Glomerular endothelial cell (primary cell): ENCODE measurements around the gene TOP2A. TPM values are rescaled to one million over a fixed set of nuclear protein-coding genes. Genes with fewer than 3 reads are reported as not detected.

Experiments
- DNase-seq: peaks from one replicate; pipeline ENCODE4 v3.0.0-alpha.2; 2011; ENCODE audit warnings: low read depth, low spot score; ENCODE audit errors: extremely low read depth
- total RNA-seq: library from RNA; depleted of rRNA; stranded (reverse); fragments of >200 nt; gene quantifications from 2 replicates; pipeline ENCODE4 v1.2.3, GENCODE V29; 2015

Gene TOP2A, protein sequence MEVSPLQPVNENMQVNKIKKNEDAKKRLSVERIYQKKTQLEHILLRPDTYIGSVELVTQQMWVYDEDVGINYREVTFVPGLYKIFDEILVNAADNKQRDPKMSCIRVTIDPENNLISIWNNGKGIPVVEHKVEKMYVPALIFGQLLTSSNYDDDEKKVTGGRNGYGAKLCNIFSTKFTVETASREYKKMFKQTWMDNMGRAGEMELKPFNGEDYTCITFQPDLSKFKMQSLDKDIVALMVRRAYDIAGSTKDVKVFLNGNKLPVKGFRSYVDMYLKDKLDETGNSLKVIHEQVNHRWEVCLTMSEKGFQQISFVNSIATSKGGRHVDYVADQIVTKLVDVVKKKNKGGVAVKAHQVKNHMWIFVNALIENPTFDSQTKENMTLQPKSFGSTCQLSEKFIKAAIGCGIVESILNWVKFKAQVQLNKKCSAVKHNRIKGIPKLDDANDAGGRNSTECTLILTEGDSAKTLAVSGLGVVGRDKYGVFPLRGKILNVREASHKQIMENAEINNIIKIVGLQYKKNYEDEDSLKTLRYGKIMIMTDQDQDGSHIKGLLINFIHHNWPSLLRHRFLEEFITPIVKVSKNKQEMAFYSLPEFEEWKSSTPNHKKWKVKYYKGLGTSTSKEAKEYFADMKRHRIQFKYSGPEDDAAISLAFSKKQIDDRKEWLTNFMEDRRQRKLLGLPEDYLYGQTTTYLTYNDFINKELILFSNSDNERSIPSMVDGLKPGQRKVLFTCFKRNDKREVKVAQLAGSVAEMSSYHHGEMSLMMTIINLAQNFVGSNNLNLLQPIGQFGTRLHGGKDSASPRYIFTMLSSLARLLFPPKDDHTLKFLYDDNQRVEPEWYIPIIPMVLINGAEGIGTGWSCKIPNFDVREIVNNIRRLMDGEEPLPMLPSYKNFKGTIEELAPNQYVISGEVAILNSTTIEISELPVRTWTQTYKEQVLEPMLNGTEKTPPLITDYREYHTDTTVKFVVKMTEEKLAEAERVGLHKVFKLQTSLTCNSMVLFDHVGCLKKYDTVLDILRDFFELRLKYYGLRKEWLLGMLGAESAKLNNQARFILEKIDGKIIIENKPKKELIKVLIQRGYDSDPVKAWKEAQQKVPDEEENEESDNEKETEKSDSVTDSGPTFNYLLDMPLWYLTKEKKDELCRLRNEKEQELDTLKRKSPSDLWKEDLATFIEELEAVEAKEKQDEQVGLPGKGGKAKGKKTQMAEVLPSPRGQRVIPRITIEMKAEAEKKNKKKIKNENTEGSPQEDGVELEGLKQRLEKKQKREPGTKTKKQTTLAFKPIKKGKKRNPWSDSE (N-terminal part only)
- total RNA-seq: 23.8 and 26.8 TPM in 2 replicates

DNA sequence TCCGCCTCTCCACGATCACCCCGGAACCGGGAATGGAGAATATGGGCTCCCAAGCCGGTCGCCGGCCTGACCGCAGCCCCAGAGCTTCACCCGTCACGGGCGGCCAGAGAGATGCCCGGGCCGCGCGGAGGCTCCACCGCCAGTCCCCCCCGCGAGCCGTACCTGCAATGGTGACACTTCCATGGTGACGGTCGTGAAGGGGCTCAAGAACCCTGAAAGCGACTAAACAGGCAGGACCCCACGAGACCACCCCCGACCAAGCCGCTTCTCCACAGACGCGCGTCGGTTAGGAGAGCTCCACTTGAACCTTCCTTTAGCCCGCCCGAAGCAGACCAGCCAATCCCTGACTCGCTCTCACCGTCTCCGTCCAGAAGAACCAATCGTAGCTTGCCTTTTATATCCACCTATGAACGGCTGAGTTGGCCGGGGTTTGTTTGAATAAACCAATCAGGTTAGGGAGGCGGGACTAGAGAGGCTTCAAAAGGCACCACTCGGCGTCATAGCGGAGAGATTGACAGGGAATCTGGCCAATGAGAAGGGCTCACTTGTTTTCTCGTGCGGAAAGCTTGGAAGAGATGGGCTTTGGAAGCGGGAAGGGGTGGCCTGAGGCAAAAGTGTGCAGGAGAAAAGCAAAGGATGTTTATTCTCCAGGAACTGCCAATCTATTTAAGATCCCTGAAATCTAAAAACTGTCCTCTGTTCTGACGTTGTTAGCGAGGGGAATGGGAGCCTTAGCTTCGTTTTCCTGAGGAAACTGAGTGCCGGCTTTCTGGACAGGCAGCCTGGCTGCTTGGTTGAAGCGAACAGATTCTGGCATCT, at the start of gene TOP2A:
Gene TOP2A, minus strand, starts transcription at position 288 of the 819 bp plus-strand sequence. Its CDS starts 105 bp downstream, at position 183.
- DNase-seq: peak; percentile 100

DNA sequence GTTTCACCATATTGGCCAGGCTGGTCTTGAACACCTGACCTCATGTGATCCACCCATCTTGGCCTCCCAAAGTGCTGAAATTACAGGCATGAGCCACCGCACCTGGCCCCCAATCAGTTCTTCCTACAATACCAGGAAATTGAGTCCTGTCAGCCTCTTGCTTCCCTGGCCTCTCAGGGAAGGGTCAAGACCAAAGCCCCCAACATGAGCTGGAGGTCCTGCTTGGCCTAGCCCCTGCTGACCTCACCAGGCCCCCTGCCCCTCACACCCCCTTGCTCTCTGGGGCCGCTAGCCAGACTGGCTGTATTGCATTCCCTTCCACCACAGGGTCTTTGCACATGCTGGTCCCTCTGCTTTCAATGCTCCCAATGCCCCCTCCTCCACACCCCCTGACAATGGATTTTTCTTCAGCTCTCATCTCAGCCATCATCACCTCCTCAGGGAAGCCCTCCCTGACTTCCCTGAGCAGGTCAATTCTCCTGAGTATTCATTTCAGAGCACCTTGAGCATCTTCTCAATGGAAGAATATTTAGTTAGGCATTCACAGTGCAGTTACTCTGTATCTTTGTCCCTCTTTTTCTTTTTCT, 49.7 kb upstream of the TOP2A start:
- no peak for DNase-seq

DNA sequence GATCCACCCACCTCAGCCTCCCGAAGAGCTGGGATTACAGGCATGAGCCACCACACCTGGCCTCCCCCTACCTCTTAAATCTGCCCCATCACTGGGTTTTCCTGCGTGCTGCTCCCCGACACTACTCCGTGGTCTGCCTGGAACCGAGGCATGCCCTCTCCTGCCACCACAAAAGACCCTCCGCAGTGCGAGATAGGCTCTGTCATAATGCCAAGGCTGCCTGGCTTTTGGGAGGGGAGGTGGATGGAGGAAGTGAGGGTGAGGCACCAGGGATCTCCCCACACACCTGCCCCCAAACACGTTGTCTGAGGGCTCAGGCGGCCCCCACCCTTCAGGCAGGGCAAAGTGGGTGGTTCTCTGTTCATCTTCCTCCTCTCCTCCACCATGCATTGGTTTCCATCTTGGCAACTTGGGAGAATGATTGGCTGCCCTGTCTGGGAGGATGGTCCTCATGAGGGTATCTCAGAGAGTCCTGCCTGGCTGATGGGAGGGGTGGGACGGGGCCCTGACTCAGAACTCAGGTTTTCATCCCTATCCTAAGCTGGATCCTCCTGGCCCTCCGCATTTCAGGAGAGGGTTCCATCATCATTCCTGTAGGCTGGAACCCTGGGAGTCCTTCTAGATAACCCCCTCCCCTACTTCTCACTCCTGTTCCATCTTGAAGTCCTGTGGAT, 48.7 kb upstream of the TOP2A start:
- no peak for DNase-seq

DNA sequence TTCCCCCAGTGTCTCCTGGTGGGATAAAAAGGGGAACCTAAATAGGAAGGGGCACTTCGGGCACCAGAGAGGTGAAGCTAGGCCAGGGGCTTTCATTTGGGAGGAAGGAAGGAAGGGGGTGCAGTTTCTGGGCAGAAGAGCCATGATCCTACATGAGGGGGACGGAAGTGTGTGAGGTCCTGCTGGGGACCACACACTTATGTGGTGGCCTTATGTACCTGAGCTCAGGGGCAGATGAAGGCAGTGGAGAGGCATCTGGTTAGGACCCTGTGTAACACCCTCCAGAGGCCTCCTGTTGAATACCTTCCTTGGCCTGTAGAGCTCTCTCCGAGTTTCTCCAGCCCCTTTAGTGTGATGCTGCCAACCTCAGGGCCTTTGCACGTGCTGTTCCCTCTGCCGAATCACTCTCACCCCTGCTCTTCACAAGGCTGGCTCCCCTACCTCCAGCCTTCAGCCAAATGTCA, 46.7 kb upstream of the TOP2A start:
- DNase-seq: no peak

DNA sequence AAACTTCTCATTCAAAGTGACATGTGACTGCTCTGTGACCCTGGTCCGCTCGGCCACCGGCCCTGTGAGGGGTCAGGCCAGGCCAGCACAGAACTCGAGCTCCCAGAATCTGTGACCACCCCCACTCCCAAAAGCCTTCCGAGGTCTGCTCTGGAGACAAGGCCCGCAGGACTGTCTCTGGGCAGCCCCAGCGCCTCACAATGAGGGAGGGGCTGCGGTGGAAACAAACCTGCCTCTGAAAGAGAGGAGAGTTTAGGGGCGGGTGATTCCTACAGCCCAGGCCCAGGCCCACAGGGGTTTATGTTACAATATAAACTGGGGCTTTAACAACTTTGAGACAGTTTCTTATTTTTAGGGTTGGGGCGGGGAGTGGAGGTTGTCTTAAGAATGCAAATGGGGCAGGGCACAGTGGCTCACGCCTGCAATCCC, 45.4 kb upstream of the TOP2A start:
- DNase-seq: no peak

DNA sequence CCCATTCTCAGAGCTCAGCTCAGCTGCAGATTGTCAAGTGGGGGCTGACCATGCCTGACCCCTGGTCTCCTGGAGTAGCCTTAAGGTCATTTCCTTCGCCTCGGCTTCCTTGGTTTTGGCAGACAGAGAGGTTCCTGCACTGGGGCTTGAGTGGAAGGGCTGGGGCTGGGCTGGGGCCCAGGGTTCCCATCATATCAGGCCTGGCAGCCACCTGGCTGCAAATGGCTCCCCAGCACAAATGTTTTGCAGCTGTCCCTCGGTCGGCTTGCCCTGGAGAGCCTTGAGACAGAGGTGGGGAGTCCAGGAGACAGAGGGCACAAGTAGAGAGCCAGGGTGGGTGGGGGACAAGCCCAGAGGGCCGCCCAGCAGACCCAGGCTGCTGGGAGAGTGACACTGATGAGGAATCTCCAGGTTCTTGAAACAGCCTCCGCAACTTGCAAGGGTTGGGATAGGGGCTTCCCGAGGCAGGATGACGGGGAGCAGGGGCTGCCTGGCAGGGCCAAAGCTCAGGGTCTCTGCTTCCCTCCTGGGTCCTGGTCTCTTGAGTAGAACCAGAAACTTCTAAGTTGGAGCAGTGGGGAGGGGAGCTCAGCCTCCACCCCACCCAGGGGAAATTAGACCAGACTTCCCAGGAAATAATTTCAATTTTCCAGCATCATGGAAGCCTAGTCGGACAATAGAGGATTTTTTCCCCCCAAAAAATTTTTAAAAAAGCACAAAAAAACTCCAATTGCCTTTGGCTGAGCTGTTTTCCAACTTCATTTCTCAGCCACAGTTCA, 44.8 kb upstream of the TOP2A start:
- DNase-seq: no peak

DNA sequence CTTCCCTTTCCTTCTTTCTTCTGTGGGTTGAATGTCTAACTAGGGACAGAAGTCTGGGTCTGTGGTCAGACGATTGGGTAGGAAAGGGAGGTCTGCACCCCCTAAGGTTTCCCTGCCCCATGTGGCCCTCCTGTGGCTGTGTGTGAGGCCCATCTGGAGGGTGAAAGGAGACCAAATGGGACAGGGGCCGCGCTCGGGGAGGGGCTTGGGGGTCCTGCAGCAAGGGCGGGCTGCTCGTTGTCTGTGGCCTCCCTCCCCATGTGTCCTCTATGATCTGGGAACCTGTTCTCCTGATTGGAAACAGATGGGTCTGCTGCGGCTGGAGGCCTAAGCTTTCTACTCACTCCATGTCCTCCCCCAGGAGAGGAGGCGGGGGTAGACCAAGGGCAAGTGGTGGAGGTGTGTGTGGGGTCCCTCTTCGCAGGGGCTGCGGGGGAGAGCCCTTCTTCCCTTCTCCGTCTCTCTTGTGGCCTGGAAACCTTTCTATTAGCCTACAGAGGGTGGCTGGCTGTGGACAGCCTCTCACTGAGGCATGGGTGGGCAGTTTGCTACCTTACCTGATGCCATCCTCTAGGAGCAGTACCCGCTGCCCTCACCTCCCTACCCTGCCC, 44.1 kb upstream of the TOP2A start:
- no peak for DNase-seq

DNA sequence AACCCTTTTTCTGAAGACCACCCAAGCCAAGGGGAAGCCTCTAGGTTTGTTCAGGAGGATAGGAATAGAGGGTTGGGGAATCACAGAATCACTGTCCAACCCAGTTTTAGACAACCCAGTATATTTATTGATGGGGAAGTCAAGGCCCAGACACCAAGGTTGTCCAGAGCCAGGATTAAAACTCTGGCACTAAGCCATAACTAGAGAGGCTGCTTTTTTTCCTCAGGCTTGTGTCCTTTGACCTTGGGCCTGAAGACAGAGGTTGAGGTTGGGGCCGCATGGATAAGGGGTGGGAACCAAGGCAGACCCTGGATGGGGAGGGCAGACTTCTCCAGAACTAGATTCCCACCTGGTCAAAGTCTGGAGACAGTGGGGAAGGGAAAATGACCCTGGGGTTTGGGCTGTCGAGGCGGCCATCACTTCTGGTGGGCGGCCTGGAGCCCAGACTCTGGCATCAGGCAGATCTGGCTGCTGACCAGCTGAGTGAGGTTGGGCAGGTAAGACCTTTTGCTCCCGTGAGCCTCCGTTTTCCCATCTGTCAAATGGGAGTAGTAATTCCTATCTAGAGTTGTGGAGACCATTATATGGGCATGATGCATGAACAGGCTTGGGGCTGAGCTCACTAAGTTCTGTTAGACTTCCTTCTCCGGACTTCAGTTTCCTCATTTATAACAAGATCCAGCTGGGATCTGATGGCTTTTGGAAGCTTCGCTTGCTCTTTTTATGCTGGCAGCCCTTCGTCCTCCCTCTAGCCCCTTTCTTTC, 43.5 kb upstream of the TOP2A start:
- DNase-seq: no peak

DNA sequence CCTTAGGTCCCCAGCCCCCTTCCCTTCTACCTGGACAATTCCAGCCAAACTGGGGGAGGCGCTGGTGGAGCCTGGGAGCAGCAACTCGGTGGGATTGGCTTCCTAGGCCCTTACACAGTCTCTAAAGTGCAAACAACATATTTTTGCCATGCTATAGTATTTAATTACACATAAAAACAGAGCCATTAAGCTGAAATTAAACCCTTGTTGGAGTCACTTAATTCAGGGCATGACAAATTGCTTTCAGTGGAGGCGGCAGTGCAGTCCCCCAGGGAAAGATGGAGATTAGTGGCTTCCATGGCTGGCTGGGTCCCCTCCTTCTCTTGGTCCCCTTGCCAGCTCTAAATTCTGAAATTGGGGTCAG, 42.9 kb upstream of the TOP2A start:
- DNase-seq: no peak

DNA sequence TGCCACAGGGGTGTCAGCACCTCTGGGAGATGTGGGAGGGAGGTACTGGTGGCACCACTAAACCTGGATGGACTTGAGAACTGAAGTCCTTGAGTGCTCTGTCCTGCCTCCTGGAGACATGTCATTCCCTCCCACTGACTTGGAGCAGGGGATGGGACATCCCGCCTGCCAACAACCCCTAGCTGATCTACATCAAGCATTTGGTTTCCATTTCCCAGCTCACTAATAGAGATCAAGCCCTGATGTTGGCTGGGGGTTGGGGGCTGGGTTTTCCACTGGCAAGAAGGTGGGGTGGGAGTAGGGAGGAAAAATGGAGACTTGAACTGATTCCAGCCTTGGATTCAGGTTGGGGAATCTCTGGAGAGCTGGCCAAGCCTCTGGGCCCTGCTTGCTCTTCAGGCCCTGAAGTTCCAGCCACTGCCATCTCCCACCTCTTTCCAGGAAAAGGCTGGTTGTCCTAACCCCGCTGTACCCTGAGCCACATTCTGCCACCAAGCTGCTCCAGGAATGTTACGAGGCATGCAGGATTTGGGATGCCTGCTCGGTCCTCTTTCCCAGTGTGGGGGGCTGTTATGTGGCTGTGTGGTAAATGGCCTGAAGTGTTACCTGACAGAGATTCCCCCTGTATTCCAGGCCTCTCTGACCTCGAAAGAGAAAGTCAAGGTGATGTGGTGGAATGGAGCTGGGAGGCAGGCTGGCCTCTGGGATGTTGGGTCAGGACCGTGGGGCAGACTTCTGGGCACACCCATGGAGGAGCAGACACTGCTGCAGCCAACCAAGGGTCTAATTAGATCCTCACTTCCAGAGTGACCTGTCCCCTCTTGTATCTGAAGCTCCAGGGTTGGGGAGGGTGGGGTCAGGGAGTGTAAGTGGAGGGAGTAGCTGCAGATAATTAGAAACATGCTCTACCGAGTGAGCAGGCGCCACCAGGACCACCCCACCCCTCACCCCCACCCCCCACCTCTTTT, 42.2 kb upstream of the TOP2A start:
- DNase-seq: no peak

DNA sequence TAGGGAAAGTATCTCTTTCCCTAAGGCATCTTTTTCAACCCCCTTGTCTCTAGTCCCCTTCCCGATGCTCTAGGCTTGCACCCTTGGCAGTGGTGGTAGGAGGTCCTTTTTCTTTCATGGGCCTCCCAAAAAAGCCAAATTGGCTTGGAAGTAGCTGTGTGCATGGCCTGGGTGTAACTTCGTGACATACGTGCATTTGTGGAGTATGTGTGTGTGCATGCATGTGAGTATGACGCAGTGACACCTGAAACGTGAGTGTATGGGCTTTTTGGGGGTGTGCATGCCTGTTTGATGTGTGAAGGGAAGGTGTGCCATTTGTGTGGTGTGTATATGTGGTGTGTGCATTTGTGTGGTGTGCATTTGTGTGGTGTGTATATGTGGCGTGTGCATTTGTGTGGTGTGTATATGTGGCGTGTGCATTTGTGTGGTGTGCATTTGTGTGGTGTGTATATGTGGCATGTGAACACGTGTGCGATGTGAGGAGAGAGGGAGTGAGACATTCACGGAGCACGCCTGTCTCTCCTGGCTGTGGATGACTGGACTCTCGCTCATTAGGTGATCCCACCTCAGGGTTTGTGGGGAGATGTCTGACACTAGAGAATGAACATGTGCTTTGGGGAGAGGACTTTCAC, 41.3 kb upstream of the TOP2A start:
- no peak for DNase-seq

DNA sequence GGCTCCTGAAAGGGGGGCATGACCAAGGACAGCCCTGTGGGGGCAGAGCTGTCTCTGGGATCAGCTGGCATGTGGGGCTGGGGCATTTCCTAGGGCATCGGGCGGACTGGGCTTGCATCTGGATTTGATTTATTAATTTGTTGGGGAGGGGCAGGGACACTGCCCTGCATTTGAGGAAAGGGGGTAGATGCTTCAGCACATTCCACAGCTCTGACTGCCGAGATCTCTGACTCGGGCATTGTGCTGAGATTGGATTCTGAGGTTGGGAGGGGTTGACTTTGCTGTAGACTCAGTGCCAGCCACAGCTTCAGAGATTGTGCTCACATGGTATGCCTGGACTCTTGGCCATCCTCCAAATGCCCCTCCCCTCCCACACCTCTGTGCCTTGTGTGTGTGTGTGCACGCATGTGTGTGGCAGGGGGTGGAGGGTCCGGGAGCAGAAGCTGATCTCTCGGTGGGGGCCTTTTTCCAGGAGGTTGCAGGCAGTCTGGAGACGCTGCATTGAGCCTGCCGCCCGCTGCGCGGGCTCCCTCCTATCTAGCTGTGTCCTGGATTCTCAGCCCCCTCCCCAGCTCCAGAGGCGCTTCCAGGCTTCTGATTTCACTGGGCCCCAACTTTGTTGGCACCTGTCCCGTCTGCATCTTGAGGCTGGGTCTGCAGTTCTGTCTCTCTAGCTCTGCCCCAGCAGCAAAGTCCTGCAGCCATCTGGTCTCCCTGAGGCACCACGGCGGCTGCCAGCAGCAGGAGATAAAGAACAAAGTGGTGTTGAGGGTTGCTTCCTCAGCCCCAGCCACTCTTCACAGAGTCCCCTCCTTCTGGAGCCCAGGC, 40.5 kb upstream of the TOP2A start:
- DNase-seq: no peak

DNA sequence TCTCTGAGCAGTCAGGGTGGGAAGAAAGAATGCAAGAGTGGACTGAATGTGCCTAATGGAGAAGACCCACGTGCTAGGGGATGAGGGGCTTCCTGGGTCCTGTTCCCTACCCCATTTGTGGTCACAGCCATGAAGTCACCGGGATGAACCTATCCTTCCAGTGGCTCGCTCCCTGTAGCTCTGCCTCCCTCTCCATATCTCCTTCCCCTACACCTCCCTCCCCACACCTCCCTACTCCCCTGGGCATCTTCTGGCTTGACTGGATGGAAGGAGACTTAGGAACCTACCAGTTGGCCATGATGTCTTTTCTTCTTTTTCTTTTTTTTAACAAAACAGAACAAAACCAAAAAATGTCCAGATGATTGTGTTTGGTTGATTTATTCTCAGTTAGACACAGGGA, 39.7 kb upstream of the TOP2A start:
- DNase-seq: no peak

DNA sequence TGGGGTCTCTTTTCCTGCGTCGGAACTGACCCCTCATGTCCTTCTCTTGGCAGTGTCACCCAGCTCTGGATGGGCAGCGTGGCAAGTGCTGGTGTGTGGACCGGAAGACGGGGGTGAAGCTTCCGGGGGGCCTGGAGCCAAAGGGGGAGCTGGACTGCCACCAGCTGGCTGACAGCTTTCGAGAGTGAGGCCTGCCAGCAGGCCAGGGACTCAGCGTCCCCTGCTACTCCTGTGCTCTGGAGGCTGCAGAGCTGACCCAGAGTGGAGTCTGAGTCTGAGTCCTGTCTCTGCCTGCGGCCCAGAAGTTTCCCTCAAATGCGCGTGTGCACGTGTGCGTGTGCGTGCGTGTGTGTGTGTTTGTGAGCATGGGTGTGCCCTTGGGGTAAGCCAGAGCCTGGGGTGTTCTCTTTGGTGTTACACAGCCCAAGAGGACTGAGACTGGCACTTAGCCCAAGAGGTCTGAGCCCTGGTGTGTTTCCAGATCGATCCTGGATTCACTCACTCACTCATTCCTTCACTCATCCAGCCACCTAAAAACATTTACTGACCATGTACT, 38.8 kb upstream of the TOP2A start:
- DNase-seq: no peak
